Mesenchymal stem cell (in vitro differentiated cells and primary cell): ENCODE data around the gene CYS1.
"Not testable (repeated sequence)": the region's sequence is repeated elsewhere in the genome, so short reads cannot be mapped to it uniquely, and the experiment has no call there.

Source experiments
- DNase-seq: peaks from one replicate; pipeline ENCODE4 v3.0.0-alpha.2; 2013
- H2AFZ ChIP-seq: one replicate; pipeline ENCODE4 v1.6.1; 2013; ENCODE audit warnings: low read depth, mild to moderate bottlenecking, control low read depth, inconsistent platforms, low read length, moderate library complexity
- H2AK5ac ChIP-seq: 2 replicates; pipeline ENCODE4 v1.6.1; 2013; ENCODE audit warnings: low read length, moderate library complexity, mild to moderate bottlenecking, inconsistent platforms; ENCODE audit not compliant: severe bottlenecking
- H2BK120ac ChIP-seq: one replicate; pipeline ENCODE4 v1.6.1; 2013; ENCODE audit warnings: low read depth, mild to moderate bottlenecking, inconsistent platforms, low read length, moderate library complexity
- H2BK12ac ChIP-seq, 2 experiments: one replicate each; pipeline ENCODE4 v1.6.1; 2013; ENCODE audit warnings: inconsistent platforms in 2 of 2, low read length in 2 of 2, mild to moderate bottlenecking in 2 of 2, moderate library complexity in 2 of 2, control low read depth in 1 of 2
- H2BK15ac ChIP-seq: one replicate; pipeline ENCODE4 v1.6.1; 2013; ENCODE audit warnings: mild to moderate bottlenecking, low read depth, inconsistent platforms; ENCODE audit not compliant: poor library complexity, severe bottlenecking
- H2BK5ac ChIP-seq: 2 replicates; pipeline ENCODE4 v1.6.1; 2013; ENCODE audit warnings: low read depth, mild to moderate bottlenecking, low read length, control low read depth, inconsistent platforms; ENCODE audit not compliant: poor library complexity, severe bottlenecking
- H3K14ac ChIP-seq, 2 experiments: one replicate each; pipeline ENCODE4 v1.6.1; 2013; ENCODE audit warnings: inconsistent platforms in 2 of 2, low read length in 2 of 2, control low read depth in 1 of 2, mild to moderate bottlenecking in 1 of 2, moderate library complexity in 1 of 2
- H3K18ac ChIP-seq, 2 experiments: one replicate each; pipeline ENCODE4 v1.6.1; 2013; ENCODE audit warnings: inconsistent platforms in 2 of 2, low read length in 2 of 2, control low read depth in 1 of 2, low read depth in 1 of 2, mild to moderate bottlenecking in 1 of 2
- H3K23ac ChIP-seq, 2 experiments: one replicate each; pipeline ENCODE4 v1.6.1; 2013; ENCODE audit warnings: inconsistent platforms in 2 of 2, low read length in 2 of 2, mild to moderate bottlenecking in 2 of 2, moderate library complexity in 2 of 2, control low read depth in 1 of 2
- H3K27ac ChIP-seq: 2 replicates; pipeline ENCODE4 v1.5.1; 2013; ENCODE audit warnings: mild to moderate bottlenecking, moderate library complexity, low read length, control low read depth, inconsistent platforms; ENCODE audit not compliant: poor library complexity, severe bottlenecking
- H3K27me3 ChIP-seq, 2 experiments: 2 replicates each; pipeline versions ENCODE4 v1.6.1 to v1.7.0; 2013; ENCODE audit warnings: low read length in 2 of 2, mild to moderate bottlenecking in 2 of 2, moderate library complexity in 2 of 2, control low read depth in 1 of 2, inconsistent platforms in 1 of 2; ENCODE audit not compliant: control insufficient read depth in 1 of 2, insufficient read depth in 1 of 2
- H3K36me3 ChIP-seq, 2 experiments: 2 replicates each; pipeline versions ENCODE4 v1.6.1 to v1.7.0; 2013; ENCODE audit warnings: low read length in 2 of 2, control low read depth in 1 of 2, inconsistent platforms in 1 of 2, low read depth in 1 of 2, mild to moderate bottlenecking in 1 of 2; ENCODE audit not compliant: insufficient read depth in 2 of 2, control insufficient read depth in 1 of 2
- H3K4ac ChIP-seq, 2 experiments: one replicate each; pipeline ENCODE4 v1.6.1; 2013; ENCODE audit warnings: inconsistent platforms in 2 of 2, low read length in 2 of 2, mild to moderate bottlenecking in 2 of 2, moderate library complexity in 2 of 2, control low read depth in 1 of 2, low read depth in 1 of 2
- H3K4me1 ChIP-seq: 2 replicates; pipeline ENCODE4 v1.6.1; 2013; ENCODE audit warnings: low read depth, low read length, control low read depth; ENCODE audit not compliant: control insufficient read depth, insufficient read depth
- H3K4me2 ChIP-seq: 2 replicates; pipeline ENCODE4 v1.6.1; 2013; ENCODE audit warnings: low read length, mild to moderate bottlenecking, inconsistent platforms; ENCODE audit not compliant: poor library complexity, severe bottlenecking
- H3K4me3 ChIP-seq, 2 experiments: 2 replicates each; pipeline versions ENCODE4 v1.5.1 to v1.7.0; 2013; ENCODE audit warnings: low read length in 2 of 2, mild to moderate bottlenecking in 2 of 2, control low read depth in 1 of 2, low read depth in 1 of 2; ENCODE audit not compliant: insufficient read depth in 1 of 2
- H3K79me1 ChIP-seq: replicated peaks from 2 replicates; pipeline ENCODE4 v1.6.1; 2013; ENCODE audit warnings: mild to moderate bottlenecking, control low read depth, low read length, inconsistent platforms; ENCODE audit not compliant: poor library complexity, severe bottlenecking
- H3K9ac ChIP-seq: 2 replicates; pipeline ENCODE4 v1.7.0; 2013; ENCODE audit warnings: mild to moderate bottlenecking, low read length, moderate library complexity
- H3K9me3 ChIP-seq: 2 replicates; pipeline ENCODE4 v1.7.0; 2013; ENCODE audit warnings: mild to moderate bottlenecking, low read length; ENCODE audit not compliant: control insufficient read depth
- H4K8ac ChIP-seq: one replicate; pipeline ENCODE4 v1.6.1; 2013; ENCODE audit warnings: inconsistent platforms, mild to moderate bottlenecking, low read length, moderate library complexity
- H4K91ac ChIP-seq: one replicate; pipeline ENCODE4 v1.6.1; 2013; ENCODE audit warnings: mild to moderate bottlenecking, low read length, inconsistent platforms
- WGBS: methylation state at CpG from one replicate; pipeline ENCODE4 v1.1.7; 2013; ENCODE audit warnings: mixed read lengths; 5-methylcytosine and 5-hydroxymethylcytosine counted together

The CYS1 gene

GRCh38 chr2:10014418-10015190 is 65.6 kb downstream of the CYS1 start:
- H2BK12ac ChIP-seq: no peak overlapping the region
- no peak overlapping the region for H3K27ac ChIP-seq
- peak overlapping the region in 1 of 2 experiments; percentile 8 for H3K4me3 ChIP-seq
- H3K79me1 ChIP-seq: no peaks in the 10 kb centered on the region
- no peak overlapping the region for H3K4ac ChIP-seq
- H3K23ac ChIP-seq: no peak overlapping the region
- no peak for DNase-seq
- H4K8ac ChIP-seq: no peak overlapping the region
- H3K36me3 ChIP-seq: peaks cover 0 to 3% of the 10 kb centered on the region in 2 experiments
- H3K4me2 ChIP-seq: no peak overlapping the region
- H3K27me3 ChIP-seq: peaks cover 13 to 18% of the 10 kb centered on the region in 2 experiments
- no peak overlapping the region for H2BK15ac ChIP-seq
- no peak overlapping the region for H4K91ac ChIP-seq
- H3K14ac ChIP-seq: peak overlapping the region in 1 of 2 experiments; percentile 55
- no peak overlapping the region for H2AFZ ChIP-seq
- H3K18ac ChIP-seq: no peak overlapping the region
- H3K4me1 ChIP-seq: peaks cover 12% of the 10 kb centered on the region
- WGBS: 94% methylated on average over 42 of the region's 42 CpGs
- H2BK120ac ChIP-seq: no peak overlapping the region
- peaks cover 6% of the 10 kb centered on the region for H3K9me3 ChIP-seq
- no peak overlapping the region for H3K9ac ChIP-seq
- no peak overlapping the region for H2AK5ac ChIP-seq
- no peak overlapping the region for H2BK5ac ChIP-seq

DNA sequence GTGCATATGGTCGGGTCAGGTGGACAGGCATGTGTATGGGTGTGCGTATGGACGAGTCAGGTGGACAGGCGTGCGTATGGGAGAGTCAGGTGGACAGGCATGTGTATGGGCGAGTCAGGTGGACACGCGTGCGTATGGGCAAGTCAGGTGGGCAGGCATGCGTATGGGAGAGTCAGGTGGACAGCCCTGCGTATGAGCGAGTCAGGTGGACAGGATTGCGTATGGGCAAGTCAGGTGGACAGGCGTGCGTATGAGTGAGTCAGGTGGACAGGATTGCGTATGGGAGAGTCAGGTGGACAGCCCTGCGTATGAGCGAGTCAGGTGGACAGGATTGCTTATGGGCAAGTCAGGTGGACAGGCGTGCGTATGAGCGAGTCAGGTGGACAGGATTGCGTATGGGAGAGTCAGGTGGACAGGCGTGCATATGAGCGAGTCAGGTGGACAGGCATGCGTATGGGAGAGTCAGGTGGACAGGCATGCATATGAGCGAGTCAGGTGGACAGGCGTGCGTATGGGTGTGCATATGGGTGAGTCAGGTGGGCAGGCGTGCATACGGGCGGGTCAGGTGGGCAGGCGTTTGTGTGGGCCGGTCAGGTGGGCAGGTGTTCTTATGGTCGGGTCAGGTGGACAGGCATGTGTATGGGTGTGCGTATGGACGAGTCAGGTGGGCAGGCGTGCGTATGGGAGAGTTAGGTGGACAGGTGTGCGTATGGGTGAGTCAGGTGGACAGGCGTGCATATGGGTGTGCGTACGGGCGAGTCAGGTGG is 66.4 kb downstream of the CYS1 start:
- not testable (repeated sequence) for H3K27ac ChIP-seq, H3K4me2 ChIP-seq, H3K23ac ChIP-seq, H3K9me3 ChIP-seq, H2AK5ac ChIP-seq, H2BK12ac ChIP-seq, H2BK120ac ChIP-seq, H2AFZ ChIP-seq, H2BK5ac ChIP-seq, H3K79me1 ChIP-seq, H3K36me3 ChIP-seq, H4K8ac ChIP-seq, DNase-seq, H2BK15ac ChIP-seq, H3K18ac ChIP-seq, H4K91ac ChIP-seq, H3K14ac ChIP-seq, H3K9ac ChIP-seq, H3K4ac ChIP-seq
- Histone ChIP-seq H3K4me3 (peak overlapping the region in 1 of 2 experiments; percentile 8), H3K4me1 (peaks cover 12% of the 10 kb centered on the region), H3K27me3 (peaks cover 13% of the 10 kb centered on the region in 2 experiments)
- 97% methylated on average over 43 of the region's 43 CpGs for WGBS

GRCh38 chr2:10012963-10013461 is 67.2 kb downstream of the CYS1 start:
- Histone ChIP-seq H3K14ac (no peak overlapping the region), H3K9ac (no peak overlapping the region), H3K27me3 (peaks cover 9 to 13% of the 10 kb centered on the region in 2 experiments), H2BK5ac (no peak overlapping the region), H2AFZ (no peak overlapping the region), H3K79me1 (no peaks in the 10 kb centered on the region), H3K18ac (no peak overlapping the region), H2AK5ac (no peak overlapping the region), H2BK120ac (no peak overlapping the region), H3K9me3 (peaks cover 6% of the 10 kb centered on the region), H4K91ac (no peak overlapping the region), H2BK15ac (no peak overlapping the region), H3K4me2 (no peak overlapping the region), H3K23ac (no peak overlapping the region), H4K8ac (no peak overlapping the region), H3K27ac (no peak overlapping the region), H3K4ac (no peak overlapping the region), H3K36me3 (peaks cover 0 to 3% of the 10 kb centered on the region in 2 experiments), H2BK12ac (no peak overlapping the region), H3K4me3 (no peak overlapping the region), H3K4me1 (peaks cover 14% of the 10 kb centered on the region)
- WGBS: 95% methylated on average over 29 of the region's 29 CpGs
- no peak for DNase-seq

DNA sequence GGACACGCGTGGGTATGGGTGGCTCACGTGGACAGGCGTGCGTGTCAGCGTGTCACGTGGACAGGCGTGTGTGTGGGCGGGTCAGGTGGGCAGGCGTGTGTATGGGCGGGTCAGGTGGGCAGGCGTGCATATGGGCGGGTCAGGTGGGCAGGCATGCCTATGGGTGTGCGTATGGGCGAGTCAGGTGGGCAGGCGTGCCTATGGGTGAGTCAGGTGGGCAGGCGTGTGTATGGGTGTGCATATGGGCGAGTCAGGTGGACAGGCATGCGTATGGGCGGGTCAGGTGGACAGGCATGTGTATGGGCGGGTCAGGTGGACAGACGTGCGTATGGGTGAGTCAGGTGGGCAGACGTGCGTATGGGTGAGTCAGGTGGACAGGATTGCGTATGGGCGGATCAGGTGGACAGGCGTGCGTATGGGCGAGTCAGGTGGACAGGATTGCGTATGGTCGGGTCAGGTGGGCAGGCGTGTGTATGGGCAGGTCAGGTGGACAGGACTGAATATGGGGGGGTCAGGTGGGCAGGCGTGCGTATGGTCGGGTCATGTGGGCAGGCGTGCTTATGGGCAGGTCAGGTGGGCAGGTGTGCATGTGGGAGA is 67.7 kb downstream of the CYS1 start:
- H2BK120ac ChIP-seq, H3K14ac ChIP-seq, H3K27ac ChIP-seq, H3K4me2 ChIP-seq, H2BK15ac ChIP-seq, H2AFZ ChIP-seq, H4K91ac ChIP-seq, DNase-seq, H2BK12ac ChIP-seq, H3K9ac ChIP-seq, H3K79me1 ChIP-seq, H2BK5ac ChIP-seq, H3K4ac ChIP-seq, H3K23ac ChIP-seq, H3K18ac ChIP-seq, H2AK5ac ChIP-seq, H4K8ac ChIP-seq, H3K4me3 ChIP-seq, H3K36me3 ChIP-seq, H3K9me3 ChIP-seq: not testable (repeated sequence)
- 96% methylated on average over 37 of the region's 37 CpGs for WGBS
- Histone ChIP-seq H3K4me1 (peaks cover 17% of the 10 kb centered on the region), H3K27me3 (peaks cover 9 to 13% of the 10 kb centered on the region in 2 experiments)
